ENCODE results near the gene SLC13A3.

The SLC13A3 gene

GRCh38 chr20:46651091-46651962 is at the start of gene SLC13A3:
Gene SLC13A3 (minus strand): TSS chr20:46651459. CDS start chr20:46651421, 38 bp downstream.
- no peaks in the 10 kb centered on the region for H3K27me3 ChIP-seq (ENCODE audit: insufficient read depth, low read length)

GRCh38 chr20:46701057-46701456 is 49.8 kb upstream of the SLC13A3 start:
- Histone ChIP-seq H2AFZ (ENCODE audit: low read depth, low read length) (no peak overlapping the region), H3K4me1 (ENCODE audit: insufficient read depth, low read length) (peaks cover 27% of the 10 kb centered on the region), H3K36me3 (ENCODE audit: insufficient read depth, low read length) (no peaks in the 10 kb centered on the region), H3K4me3 (ENCODE audit: low read length) (no peak overlapping the region), H3K9me3 (ENCODE audit: low read length) (peaks cover 5% of the 10 kb centered on the region), H3K27me3 (ENCODE audit: insufficient read depth, low read length) (no peaks in the 10 kb centered on the region)

More at GRCh38 chr20:46651091-46651962, at the start of gene SLC13A3:
- no peak within 1 kb of the TSS for H3K4me3 ChIP-seq (ENCODE audit: low read length)
- no peaks in the 10 kb centered on the region for H3K36me3 ChIP-seq (ENCODE audit: insufficient read depth, low read length)
- no peak within 1 kb of the TSS for H2AFZ ChIP-seq (ENCODE audit: low read depth, low read length)
- H3K4me1 ChIP-seq (ENCODE audit: insufficient read depth, low read length) = no peaks in the 10 kb centered on the region
- no peaks in the 10 kb centered on the region for H3K9me3 ChIP-seq (ENCODE audit: low read length)

DNA sequence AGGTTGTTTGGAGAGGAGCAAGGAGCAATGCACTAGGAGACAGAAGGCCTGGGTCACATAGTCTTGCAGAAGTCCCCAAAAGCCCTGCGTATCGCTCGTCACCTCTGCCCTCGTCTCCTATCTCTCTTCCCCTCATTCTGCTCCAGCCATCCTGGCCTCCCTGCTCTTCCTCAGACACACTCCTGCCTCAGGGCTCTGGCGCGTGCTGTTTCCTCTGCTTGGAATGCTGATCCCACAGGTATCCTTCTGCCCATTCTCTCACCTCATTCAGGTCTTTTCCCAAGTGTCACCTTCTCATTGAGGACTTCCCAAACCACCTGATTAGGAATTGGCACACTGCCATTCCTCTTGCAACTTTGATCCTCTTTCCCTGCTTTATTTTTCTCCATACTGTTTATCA is 49.2 kb upstream of the SLC13A3 start:
- no peaks in the 10 kb centered on the region for H3K27me3 ChIP-seq (ENCODE audit: insufficient read depth, low read length)
- no peak overlapping the region for H3K4me3 ChIP-seq (ENCODE audit: low read length)

GRCh38 chr20:46699651-46700359 is 48.5 kb upstream of the SLC13A3 start:
- Histone ChIP-seq H3K4me1 (ENCODE audit: insufficient read depth, low read length) (peaks cover 35% of the 10 kb centered on the region), H3K4me3 (ENCODE audit: low read length) (no peak overlapping the region), H3K27me3 (ENCODE audit: insufficient read depth, low read length) (no peaks in the 10 kb centered on the region), H2AFZ (ENCODE audit: low read depth, low read length) (no peak overlapping the region), H3K36me3 (ENCODE audit: insufficient read depth, low read length) (no peaks in the 10 kb centered on the region), H3K9me3 (ENCODE audit: low read length) (peaks cover 3% of the 10 kb centered on the region)

More for the DNA sequence above, 49.2 kb upstream of the SLC13A3 start:
- no peaks in the 10 kb centered on the region for H3K36me3 ChIP-seq (ENCODE audit: insufficient read depth, low read length)
- no peak overlapping the region for H2AFZ ChIP-seq (ENCODE audit: low read depth, low read length)
- H3K4me1 ChIP-seq (ENCODE audit: insufficient read depth, low read length) = peaks cover 32% of the 10 kb centered on the region
- peaks cover 5% of the 10 kb centered on the region for H3K9me3 ChIP-seq (ENCODE audit: low read length)

GRCh38 chr20:46698788-46699187 is 47.5 kb upstream of the SLC13A3 start:
- Histone ChIP-seq H3K27me3 (ENCODE audit: insufficient read depth, low read length) (no peaks in the 10 kb centered on the region), H3K9me3 (ENCODE audit: low read length) (peaks cover 3% of the 10 kb centered on the region), H2AFZ (ENCODE audit: low read depth, low read length) (no peak overlapping the region), H3K36me3 (ENCODE audit: insufficient read depth, low read length) (no peaks in the 10 kb centered on the region), H3K4me1 (ENCODE audit: insufficient read depth, low read length) (peaks cover 42% of the 10 kb centered on the region), H3K4me3 (ENCODE audit: low read length) (no peak overlapping the region)

GRCh38 chr20:46696791-46697279 is 45.6 kb upstream of the SLC13A3 start:
- Histone ChIP-seq H2AFZ (ENCODE audit: low read depth, low read length) (no peak overlapping the region), H3K4me1 (ENCODE audit: insufficient read depth, low read length) (peaks cover 44% of the 10 kb centered on the region), H3K36me3 (ENCODE audit: insufficient read depth, low read length) (no peaks in the 10 kb centered on the region), H3K27me3 (ENCODE audit: insufficient read depth, low read length) (no peaks in the 10 kb centered on the region), H3K4me3 (ENCODE audit: low read length) (no peak overlapping the region), H3K9me3 (ENCODE audit: low read length) (peaks cover 3% of the 10 kb centered on the region)

DNA sequence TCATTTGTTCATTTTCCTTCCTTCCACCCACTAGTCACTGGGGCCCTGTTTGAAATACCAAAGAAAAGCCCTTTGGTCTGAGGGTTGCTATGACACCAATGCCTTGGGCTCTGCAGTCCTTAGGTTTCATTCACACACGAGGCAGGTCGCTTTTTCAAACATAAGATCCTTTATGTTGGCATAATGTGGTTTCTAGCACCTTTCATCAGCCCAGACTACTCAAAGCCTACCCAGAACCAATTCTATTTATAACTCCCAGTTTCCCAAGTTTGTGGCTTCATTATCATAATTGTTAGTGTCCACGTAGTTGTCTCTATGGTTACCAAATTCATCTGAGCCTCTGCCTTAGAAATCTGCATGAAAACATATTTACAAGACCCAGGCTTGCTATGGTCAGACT is 44.6 kb upstream of the SLC13A3 start:
- H2AFZ ChIP-seq (ENCODE audit: low read depth, low read length) = no peak overlapping the region
- peaks cover 3% of the 10 kb centered on the region for H3K9me3 ChIP-seq (ENCODE audit: low read length)
- no peaks in the 10 kb centered on the region for H3K27me3 ChIP-seq (ENCODE audit: insufficient read depth, low read length)
- peaks cover 44% of the 10 kb centered on the region for H3K4me1 ChIP-seq (ENCODE audit: insufficient read depth, low read length)
- no peak overlapping the region for H3K4me3 ChIP-seq (ENCODE audit: low read length)
- H3K36me3 ChIP-seq (ENCODE audit: insufficient read depth, low read length) = no peaks in the 10 kb centered on the region

GRCh38 chr20:46694484-46694883 is 43.2 kb upstream of the SLC13A3 start:
- no peaks in the 10 kb centered on the region for H3K27me3 ChIP-seq (ENCODE audit: insufficient read depth, low read length)
- H2AFZ ChIP-seq (ENCODE audit: low read depth, low read length) = no peak overlapping the region
- no peak overlapping the region for H3K4me3 ChIP-seq (ENCODE audit: low read length)
- peaks cover 3% of the 10 kb centered on the region for H3K9me3 ChIP-seq (ENCODE audit: low read length)
- H3K36me3 ChIP-seq (ENCODE audit: insufficient read depth, low read length) = no peaks in the 10 kb centered on the region
- peaks cover 47% of the 10 kb centered on the region for H3K4me1 ChIP-seq (ENCODE audit: insufficient read depth, low read length)

GRCh38 chr20:46691196-46691595 is 39.9 kb upstream of the SLC13A3 start:
- H2AFZ ChIP-seq (ENCODE audit: low read depth, low read length) = no peak overlapping the region
- no peaks in the 10 kb centered on the region for H3K9me3 ChIP-seq (ENCODE audit: low read length)
- H3K4me1 ChIP-seq (ENCODE audit: insufficient read depth, low read length) = peaks cover 39% of the 10 kb centered on the region
- no peak overlapping the region for H3K4me3 ChIP-seq (ENCODE audit: low read length)
- H3K27me3 ChIP-seq (ENCODE audit: insufficient read depth, low read length) = no peaks in the 10 kb centered on the region
- H3K36me3 ChIP-seq (ENCODE audit: insufficient read depth, low read length) = no peaks in the 10 kb centered on the region

DNA sequence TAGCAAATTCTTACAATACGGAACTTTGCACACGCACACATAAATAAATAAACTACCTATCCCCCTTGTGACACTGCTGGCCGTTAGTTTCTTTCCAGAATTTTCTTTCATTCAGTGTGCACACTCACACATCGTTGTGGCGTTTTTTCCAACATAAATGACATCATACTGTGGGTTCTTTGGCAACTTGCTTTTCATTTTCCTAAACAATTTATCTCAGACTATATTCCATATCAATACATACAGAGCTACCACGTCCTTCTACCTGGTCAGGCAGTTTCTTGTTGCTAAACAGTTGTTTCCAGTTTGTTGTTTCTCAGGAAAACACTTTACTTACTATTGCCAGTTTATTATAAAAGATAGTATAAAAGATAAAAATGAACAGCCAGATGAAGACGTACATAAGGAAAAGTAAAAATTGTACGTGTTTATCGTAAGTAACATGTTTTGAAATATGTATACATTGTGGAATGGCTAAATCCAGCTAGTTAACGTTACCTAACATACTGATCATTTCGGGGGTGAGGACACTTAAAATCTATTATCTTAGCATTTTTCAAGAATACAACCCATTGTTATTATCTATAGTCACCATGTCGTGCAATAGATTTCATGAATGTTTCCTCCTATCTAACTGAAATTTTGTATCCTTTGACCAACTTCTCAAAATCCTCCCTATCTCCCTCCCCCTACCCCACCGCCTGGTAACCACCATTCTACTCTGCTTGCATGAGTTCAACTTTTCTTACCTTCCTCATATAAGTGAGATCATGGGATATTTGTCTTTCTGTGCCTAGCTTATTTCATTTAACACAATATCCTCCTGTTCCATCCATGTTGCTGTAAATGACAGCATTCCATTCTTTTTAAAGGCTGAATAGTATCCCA is 39.2 kb upstream of the SLC13A3 start:
- Histone ChIP-seq H3K36me3 (ENCODE audit: insufficient read depth, low read length) (peaks cover 4% of the 10 kb centered on the region), H3K27me3 (ENCODE audit: insufficient read depth, low read length) (no peaks in the 10 kb centered on the region), H3K4me3 (ENCODE audit: low read length) (peak overlapping the region; percentile 58), H3K9me3 (ENCODE audit: low read length) (no peaks in the 10 kb centered on the region), H3K4me1 (ENCODE audit: insufficient read depth, low read length) (peaks cover 32% of the 10 kb centered on the region), H2AFZ (ENCODE audit: low read depth, low read length) (no peak overlapping the region)

GRCh38 chr20:46689754-46690085 is 38.5 kb upstream of the SLC13A3 start:
- H3K4me1 ChIP-seq (ENCODE audit: insufficient read depth, low read length) = peaks cover 25% of the 10 kb centered on the region
- peaks cover 6% of the 10 kb centered on the region for H3K36me3 ChIP-seq (ENCODE audit: insufficient read depth, low read length)
- H3K27me3 ChIP-seq (ENCODE audit: insufficient read depth, low read length) = no peaks in the 10 kb centered on the region
- H3K4me3 ChIP-seq (ENCODE audit: low read length) = peak overlapping the region; percentile 58
- H3K9me3 ChIP-seq (ENCODE audit: low read length) = no peaks in the 10 kb centered on the region
- no peak overlapping the region for H2AFZ ChIP-seq (ENCODE audit: low read depth, low read length)

GRCh38 chr20:46689082-46689753 is 38.0 kb upstream of the SLC13A3 start, which contains the start of gene TP53RK:
Gene TP53RK (minus strand): TSS chr20:46689444. CDS start chr20:46689414, 30 bp downstream.
- H3K4me3 ChIP-seq (ENCODE audit: low read length) = peak within 1 kb of the TSS; percentile 95
- H3K36me3 ChIP-seq (ENCODE audit: insufficient read depth, low read length) = peaks cover 6% of the 10 kb centered on the region
- no peaks in the 10 kb centered on the region for H3K27me3 ChIP-seq (ENCODE audit: insufficient read depth, low read length)
- H3K4me1 ChIP-seq (ENCODE audit: insufficient read depth, low read length) = peaks cover 20% of the 10 kb centered on the region
- H3K9me3 ChIP-seq (ENCODE audit: low read length) = no peaks in the 10 kb centered on the region
- peak within 1 kb of the TSS; percentile 51 for H2AFZ ChIP-seq (ENCODE audit: low read depth, low read length)
